ENCODE measurements around the gene CSTPP1.

Gene CSTPP1

DNA sequence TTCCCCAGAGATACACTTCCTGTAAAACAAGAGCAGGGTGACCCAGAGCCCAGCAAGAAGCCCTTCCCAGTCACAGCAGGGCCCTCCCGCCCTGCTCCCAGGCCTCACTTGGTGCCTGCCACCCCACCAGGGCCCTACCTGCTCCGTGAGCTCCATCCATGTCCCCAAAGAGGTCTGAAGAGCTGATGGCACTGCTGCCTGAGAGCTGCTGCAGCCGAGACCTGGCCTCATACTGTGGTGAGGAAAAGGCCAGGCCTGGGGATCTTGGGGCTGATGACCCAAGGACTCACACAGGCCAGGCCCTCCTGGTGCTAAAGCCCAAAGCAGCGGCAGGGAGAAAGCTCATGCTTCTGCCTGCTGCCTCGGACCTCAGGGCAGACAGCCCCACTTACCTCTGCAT lies 229.8 kb downstream of the CSTPP1 start:
- DNase-seq, result no peak

DNA sequence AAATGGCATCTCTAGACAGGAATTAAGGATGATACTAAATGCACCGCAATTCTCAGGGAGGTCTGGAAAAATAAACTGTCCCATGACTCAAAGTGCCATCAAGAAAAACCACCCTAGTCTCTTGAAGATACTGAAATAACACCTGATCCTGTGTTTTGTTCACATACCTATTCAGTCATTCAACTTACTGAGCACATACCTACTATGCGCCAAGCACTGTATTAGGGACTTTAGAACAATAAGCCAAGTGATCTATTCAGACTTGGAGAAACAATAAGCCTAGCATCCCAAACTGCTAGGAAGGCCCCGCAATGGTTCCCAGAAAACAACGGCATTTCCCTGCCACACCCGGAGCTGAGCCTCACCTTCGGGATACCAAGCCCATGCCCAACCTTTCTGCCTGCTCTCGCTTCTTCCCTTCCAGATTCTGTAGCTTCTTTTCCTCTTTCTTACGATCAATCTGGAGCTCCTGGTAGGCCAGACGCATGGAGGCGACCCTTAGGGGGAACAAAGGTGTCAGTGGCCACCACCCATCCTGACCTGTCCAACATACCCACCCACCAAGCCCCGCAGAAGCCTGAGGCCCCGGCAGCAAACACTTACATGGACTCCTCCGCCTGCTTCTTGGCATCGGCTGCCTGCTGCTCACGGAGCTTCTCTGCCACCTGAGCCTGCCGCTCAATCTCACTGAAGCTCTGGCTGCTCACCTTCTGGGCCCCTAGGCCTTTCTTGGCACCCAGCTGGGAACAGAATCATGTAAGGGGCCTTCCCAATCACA lies 234.7 kb downstream of the CSTPP1 start:
- DNase-seq, result no peak

DNA sequence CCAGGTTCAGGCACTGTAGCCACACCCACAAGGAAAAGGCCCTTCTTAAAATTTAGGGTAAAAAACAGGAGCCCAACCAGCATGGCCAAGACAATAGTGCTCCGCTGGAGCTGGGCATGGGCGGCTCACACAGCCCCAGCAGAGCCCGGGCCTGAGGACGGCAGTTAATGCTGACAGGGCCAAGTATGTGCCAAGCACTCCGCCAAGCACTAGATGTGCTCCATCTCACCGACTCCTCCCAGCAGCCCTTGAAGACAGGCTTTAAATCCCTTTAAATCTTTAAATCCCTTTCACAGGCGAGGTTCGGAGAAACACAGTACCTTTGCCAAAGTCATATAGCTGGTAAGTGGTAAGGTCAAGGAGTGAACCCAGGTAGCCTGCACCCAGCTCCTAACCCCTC lies 235.3 kb downstream of the CSTPP1 start:
- no peak for DNase-seq

DNA sequence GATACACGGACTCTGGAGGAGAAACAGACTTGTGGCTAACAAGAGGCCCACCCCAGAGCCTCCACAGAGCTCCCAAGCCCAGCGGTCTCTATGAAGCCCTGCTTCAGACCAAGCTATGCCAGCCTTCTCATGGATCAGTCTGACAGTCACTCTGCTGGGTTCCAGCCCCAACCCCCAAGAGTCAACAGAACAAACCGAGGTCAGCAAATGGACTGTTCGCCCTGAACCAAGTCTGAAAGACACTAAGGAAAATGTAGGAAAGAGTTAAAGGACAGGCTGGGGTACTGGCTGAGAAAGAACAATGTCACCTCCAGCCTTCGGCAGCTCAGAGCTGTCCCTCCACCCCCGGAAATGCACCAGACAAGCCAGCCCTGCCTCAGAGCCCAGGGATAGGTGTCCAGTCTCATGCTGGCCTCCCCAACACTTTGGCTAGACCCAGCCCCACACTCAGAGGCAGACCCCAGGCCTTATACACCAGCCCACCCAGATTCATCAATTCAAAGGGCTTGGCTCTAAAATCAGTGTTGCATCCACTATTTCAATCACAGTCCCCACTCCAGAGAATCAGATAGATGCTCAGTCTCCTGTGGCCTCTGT lies 236.3 kb downstream of the CSTPP1 start:
- no peak for DNase-seq

DNA sequence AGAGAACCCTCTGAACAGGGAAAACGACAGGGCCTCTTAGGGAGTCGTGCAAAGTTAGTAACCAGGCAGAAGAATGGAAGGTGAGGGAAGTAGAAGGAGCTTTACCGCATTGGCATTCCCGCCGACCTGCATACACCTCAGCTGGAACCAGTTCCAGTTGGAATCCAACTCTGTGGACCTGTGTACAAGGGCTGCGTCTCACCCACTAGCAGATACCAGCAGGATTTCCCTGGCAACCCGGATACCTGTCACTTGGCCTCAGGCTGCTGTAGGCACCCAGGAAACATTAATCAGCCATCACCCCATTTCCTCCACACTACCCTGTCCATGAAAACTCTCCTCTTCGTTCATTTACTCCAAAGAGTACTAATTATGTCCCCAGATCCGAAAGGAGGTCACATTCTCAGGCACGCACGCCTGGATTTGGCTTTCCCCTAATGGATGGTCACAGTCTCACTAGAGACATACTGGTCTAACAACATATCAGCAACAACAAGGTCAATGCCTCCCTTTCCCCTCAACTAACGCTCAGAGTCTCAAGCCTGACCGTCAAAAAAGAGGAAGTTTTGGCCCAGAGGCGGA lies 239.3 kb downstream of the CSTPP1 start:
- DNase-seq, result peak; percentile 46

DNA sequence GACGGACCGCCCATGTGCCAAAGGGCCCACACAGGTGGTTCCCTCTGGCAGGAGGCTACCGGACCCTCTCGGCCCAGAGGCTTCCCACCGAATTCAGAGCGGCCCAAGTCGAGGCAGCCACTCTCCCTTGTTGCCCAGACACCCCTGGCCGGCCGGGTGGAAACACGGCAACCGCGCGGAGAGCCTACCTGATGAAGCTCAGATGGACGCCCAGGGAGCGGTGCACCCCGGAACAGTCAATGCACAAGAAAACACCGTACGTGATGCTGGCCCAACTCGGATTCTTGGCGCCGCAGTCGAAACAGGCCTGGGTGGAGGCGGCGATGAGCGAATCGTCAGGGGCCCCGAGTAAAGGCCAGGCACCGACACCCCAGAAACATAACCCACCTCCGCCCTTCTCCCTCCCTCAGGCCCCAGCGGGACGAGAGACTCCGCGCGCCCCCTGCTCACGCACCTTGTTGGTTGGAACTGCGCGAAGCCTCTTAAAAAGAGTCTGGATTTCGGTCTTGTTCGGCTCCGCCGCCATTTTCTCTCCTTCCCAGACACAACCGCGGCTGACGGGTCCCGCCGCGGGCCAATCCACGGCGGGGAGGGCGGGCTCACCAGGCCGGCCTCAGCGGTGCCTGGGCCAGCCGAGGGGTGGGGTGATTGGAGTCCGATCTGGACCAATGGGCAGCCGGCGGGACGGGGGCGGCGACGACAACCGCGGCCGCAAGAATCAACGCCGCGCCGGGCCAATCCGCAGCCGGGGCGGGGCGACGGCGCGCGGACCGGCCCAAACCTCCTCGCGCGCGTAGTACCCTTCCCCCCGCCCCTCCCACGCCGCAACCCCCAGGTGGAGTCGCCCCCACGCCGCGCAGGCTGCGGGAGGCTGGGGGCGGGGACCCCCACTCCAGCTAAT lies 240.0 kb downstream of the CSTPP1 start, which contains the start of gene ARFGAP2:
TSS of gene ARFGAP2 (minus strand) at position 552 of the 901 bp plus-strand sequence. CDS start at position 526, 26 bp downstream.
- peak; percentile 86 for DNase-seq

DNA sequence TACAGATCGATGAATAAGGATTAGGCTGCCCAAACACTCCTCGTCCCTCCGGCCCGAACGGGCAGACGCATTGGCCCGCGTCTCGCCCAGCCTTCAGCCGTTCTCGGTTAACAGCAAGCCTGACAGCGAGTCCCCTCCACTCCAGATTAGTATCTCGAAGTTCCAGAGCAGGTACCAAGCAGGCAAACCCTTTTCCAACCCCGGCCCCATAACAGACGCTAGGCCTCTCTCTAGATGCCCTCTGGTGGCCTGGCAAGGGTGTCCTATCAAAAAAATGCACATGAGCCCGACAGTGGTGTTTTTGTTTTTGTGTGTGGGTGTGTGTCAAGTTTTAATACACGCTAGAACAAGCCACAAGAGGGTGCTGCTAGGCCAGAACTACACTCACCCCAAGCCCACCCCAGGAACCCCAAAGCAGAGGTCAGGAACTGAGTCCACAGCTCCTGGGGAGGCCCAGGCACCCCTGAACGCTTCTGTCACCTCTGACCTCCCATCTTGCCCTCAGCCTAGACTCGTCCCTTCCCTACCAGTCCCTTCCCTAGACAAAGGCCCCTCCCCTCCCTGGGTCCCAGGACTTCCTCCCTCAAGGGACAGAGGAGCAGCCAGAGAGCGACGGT lies 240.8 kb downstream of the CSTPP1 start:
- peak; percentile 59 for DNase-seq

DNA sequence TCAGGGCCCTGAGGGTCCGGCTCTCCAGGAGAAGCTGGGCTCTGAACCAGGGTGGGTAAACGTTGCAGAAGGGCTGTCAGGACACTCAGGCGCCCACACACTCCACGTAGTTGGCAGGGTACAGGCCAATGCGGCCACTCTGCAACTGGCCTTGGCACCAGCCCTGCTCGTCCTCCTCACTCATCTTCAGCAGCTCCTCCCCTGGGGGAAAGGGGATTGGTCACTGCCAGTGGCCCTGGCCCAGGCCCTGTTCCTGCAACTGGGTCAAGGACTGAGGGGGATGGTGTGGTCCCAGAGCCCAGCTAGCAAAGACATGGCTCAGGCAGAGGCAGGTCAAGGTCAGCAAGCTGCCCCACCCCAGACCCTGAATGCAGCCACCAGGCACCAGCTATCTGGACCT lies 241.3 kb downstream of the CSTPP1 start:
- no peak for DNase-seq

DNA sequence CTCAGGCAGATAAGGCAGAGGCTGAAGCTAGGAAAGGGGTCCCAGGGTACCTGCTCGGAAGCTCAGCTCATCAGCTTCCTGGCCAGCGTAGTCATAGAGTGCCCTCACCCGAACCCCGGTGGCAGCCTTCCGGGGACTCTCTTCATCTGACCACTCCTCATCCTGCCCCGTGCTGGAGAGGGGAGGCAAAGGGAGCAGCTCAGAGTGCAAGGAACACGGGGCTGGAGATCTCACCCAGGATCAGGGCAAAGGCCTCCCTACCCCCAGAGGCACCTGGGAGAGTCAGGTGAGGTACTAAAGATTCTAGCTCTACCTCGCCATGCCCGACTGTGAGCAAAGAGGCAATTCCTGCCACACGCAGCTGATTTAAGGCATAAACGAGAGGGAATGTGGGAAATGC lies 241.8 kb downstream of the CSTPP1 start:
- no peak for DNase-seq

DNA sequence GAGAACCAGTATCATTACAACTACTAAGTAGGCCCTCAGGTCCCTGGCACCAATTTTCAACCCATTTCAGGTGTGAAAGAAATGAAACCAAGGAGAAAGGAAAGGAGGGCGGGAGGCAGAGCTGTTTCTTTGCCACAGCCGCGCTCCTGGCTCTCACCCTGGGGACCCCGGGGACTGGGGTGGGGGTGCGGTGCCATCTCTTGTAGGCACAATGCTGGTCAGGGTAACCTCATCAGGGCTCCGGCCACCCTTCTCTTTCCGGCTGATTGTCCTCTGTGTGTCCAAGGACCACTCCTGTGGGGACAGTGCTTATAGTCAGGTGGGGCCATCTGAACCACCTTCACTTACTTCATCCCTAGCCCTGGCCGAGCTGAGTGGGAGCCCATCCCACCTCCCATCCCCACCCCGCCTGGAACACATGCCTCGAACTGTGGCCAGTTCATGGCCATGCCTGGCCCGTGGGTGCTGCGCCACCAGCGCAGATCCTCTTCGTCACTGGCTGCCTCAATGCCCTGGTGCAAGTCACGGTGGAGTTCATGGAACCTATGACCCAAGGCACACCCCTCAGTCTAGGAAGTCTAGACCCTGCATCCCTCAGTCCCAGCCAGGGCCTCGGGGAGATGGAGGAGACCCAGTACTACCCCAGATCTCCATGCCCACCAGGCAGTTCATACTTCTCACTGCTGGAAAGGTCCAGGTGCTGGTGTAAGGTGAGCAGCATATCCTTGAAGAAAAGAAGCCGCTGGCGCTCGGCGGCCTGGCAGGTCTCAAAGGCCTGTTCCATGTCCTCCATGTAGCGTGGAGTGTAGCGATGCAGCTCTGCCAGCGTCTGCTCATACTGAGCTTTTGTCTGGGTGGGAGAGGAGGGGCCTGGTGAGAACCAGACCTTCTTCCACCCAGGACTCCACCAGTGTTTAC lies 242.4 kb downstream of the CSTPP1 start:
- DNase-seq, result no peak

DNA sequence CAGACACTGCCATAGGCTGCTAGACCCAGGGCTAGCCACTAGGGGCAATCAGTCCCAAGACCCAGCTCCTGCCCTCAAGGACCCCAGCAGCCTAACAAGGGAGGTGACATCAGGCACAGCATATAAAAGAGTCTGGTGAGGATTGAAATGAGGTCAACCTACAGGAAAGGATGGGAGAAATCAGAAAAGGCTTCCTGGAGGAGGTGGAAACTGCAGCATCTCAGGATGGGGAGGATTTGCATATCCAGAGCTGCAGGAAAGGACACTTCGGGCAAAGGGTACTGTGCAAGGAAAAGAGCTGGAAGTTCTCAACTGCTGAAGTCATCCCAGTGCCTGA lies 243.1 kb downstream of the CSTPP1 start:
- DNase-seq, result no peak

DNA sequence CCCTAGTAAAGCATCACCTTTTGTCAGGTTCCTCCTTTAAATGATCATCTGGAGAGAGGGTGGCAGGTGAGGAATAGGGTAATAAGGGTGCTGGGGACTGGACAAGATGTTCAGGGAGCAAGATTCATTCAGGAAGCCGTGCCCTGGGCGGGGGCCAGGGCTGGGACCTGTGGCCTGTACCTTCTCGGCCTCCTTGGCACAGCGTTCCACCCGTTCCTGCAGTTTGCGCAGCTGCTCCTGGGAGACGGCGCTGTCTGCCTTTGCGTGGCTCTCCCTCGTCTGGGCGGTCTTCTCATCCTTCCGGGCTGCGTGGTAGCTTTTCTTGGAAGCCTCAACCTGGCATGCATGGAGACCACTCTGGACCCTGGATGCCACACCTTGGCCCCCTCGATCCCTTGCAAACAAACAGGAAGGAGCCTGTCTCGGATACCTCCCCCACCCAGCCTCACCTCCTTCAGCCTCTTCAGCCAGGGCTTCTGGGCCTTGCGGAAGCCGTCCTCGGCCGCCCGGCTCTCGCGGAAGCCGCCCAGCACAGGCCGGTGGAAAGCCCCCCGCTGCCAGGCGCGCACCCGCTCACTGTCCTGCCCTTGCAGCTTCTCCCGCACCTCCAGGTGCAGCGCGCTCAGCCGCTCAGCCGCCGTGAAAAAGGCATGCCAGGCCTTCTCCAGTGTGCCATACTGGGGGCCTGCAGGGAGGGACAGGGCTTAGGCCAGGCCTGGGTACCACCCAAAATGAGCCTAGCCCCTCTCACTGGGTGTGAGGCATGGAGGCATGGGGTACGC lies 243.6 kb downstream of the CSTPP1 start:
- DNase-seq, result no peak

DNA sequence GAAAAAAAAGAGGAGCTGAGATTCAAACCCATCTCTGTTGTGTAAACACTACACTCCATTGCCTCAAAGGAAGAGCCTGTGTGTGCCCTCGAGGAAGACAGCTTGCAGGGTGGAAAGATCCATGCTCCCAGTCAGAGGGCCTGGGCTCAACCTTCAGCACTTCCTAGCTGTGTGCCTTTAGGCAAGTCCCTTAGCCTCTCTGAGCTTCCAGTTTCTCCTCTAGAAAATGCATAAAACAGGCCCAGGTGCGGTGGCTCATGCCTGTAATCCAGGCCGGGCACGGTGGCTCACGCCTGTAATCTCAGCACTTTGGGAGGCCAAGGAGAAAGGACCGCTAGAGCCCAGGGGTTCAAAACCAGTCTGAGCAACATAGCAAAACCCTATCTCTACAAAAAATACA lies 244.7 kb downstream of the CSTPP1 start:
- no peak for DNase-seq

DNA sequence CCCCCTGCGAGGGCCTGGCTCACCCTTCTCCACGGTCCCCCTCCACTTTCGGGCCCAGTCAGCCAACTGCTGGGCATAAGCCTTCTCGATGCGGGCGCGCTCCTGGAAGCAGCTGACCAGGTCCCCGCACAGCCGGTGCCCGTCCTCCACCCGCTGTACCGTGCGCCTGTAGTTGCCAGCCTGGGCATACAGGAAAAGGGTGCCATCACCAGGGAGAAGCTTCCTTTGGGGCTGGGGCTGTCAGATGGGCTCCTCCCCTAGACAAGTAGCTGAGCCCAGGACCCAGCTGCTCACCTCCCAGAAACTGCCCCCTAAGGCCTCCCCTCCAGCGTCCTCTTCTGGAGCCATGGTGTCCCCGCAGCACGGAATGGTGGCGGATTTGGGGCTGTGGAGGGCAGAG lies 245.8 kb downstream of the CSTPP1 start:
- no peak for DNase-seq

DNA sequence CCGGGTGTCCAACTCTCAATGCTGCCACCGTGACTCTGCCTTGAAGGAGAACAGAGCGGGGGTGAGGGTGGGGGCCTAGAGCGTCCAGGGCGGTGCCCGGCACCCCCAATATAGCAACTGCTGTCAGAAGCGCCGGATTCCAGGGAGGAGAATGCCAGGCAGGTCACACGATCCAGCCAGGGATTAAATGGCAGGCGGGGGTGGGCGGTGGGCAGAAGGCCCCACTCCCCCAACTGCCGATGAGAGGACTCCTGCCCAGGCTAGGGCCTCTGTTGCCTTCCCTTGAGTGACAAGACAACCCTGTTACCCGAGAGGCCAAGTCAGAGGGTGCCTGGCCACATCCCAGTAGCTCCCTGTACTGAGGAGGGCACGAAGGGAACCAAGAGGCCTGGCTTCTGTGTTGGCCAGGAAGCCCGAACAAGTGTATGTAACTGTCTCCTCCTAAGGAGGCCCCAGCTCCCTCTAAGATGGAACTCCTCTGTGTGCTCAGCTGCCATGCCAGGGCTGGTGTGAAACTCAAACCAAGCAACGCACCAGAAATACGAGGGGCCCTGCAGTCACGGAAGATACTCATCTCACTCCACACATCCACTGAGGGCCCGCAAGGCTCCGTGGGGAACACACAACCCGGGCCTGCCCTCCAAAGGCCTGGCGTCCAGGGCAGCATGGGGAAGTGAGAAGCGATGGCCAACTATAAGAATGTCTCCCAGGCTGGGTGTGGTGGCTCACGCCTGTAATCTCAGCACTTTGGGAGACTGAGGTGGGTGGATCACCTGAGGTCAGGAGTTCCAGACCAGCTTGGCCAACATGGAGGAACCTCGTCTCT lies 246.7 kb downstream of the CSTPP1 start:
- DNase-seq, result no peak

DNA sequence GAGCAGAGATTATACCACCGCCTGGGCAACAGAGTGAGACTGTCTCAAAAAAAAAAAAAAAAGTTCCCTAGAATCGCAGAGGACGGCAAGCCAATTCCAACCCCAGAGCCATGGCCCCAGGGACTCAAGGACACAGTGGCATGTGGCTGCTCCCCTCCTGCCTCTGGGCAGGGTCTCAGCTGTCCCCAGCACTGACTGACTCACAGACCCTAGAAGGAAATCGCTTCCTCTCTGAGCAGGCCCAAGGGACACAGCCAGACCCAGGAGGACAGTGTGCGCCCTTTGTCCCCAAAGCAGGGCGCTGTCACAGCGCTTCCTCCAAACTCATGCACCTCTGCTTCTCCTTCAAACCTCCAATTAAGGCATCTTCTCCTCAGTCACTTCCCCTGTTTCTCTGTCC lies 247.4 kb downstream of the CSTPP1 start:
- no peak for DNase-seq

DNA sequence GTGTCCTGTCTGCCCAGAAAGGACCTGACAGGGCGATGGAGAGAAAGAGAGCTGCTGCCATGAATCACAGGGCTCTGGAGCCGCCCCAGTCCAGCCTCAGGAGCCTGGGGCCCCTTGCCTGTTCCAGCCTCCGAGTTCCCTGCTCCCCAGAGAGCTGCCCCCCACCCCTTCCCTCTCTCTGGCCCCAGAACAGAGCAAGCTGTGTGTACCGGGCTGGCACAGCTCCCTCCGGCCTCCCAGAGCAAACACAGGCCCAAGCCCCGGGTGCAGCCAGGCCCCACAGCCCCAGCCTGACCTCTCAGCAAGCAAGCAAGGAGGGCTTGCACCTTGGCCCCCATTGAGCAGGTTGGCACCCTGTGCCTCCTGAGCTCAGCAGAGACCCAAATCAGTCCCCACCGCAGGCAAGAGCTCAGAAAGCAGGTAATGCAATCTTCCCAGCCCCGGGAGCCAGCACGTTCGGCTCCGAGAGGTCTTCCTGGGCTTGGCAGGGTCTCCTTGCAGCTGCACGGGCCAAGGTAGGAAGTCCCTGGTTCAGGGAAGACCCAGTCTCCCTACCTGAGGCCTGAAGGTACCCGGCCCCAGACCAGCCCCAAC lies 248.2 kb downstream of the CSTPP1 start:
- no peak for DNase-seq

DNA sequence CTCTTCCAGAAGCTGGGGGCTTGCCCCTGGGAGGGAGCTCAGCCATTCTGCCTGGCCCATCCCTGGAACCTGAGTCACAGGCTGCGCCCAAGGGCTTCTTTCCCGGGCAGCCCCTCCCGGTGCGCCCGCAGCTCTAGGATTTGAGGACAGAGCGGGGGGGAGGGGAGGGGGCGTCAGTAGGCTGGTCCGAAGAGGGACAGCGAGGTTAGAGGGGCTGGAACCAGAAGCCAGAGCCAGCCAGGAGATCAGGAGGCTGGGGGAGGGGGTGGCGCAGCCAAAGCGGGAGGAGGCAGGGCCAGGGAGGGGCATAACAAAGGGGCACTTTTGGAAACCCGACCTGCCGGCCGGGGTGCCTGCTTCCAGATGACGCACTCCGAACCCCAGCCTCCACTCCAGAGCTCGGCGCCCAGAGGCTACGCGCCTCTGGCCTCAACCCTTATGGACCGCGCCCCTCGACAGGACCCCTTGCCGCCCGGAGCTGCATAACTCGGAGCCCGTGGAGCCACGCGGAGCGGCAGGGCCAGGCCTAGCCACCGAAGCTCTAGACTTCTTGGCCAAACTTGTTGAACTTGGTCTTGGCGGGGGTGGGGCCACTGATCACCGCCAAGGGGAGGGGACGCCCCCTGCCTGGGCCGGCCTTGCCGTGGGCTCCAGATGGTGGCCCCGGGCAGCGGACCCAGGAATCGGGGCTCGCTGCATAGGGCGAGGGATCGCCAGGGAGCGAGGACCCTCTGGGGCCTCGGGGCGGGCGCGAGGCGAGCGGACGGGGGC lies 248.9 kb downstream of the CSTPP1 start:
- DNase-seq, result no peak
